ENCODE data around the gene KRTAP5-6.

Gene KRTAP5-6

DNA sequence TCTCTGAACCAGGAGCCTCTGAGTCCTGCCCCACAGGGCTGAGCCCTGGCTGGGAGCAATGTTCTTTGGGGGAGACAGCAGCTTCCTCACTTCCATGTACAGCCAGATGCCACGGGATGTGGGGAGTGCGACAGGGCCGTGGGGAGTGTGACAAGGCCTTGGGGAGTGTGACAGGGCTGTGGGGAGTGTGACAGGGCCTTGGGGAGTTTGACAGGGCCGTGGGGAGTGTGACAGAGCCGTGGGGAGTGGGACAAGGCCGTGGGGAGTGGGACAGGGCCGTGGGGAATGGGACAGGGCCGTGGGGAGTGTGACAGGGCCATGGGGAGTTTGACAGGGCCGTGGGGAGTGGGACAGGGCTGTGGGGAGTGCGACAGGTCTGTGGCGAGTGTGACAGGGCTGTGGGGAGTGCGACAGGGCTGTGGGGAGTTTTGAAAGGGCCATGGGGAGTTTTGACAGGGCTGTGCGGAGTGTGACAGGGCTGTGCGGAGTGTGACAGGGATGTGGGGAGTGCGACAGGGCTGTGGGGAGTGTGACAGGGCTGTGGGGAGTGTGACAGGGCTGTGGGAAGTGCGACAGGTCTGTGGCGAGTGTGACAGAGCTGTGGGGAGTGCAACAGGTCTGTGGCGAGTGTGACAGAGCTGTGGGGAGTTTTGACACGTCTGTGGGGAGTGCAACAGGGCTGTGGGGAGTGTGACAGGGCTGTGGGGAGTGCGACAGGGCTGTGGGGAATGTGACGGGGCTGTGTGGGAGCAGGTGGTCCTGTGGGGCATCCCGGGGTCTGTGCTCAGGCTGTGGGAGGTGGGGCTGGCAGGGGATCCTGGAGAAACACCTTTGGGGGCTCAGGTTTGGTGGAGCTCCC, 6.6 kb upstream of the KRTAP5-6 start:
- TF ChIP-seq POLR2A (IDR thresholded peaks at IDR 0.05; ENCODE audit: low read length) (no peak), GATA1 (IDR thresholded peaks at IDR 0.05; ENCODE audit: low read depth, low read length) (no peak)
- no peak for DNase-seq

DNA sequence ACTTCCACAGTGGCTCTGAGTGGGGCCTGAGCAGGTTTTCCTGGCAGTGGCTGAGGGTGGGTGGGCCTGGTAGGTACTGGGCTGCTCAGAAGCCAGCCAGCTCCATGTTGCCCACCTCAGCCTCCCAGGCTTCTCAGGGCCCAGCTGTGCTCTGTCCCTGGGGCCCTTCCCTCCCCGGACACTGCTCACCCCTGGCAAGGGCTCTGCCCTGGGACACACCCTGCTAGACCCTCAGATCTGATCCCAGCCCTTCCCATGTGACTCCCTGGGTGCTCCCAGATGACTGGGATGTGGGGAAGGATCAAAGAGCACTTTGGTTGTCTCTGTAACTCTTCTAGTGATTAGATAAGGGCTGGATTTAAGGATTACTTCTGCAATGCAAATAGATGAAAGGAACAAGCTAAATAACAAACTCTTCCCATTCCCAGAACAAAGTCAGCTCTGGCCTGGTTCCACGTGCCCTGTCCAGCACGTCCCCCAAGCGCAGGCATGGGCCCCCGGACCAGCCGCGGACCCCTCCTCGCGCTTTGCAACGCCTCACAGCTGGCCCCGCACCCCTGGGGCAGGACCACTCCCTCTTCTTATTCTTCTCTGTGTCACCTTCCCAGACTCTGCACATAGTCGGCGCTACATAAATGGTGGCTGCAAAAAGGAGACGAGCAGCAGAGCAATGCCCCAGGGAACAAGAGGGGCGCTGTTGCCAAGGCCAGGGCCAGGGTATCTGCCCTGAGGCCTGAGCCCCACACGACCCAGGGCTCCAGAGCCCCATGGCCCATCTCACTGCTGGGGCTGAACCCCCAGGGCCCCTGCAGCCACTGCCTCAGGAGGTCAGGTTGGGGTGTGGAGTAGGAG, 5.7 kb upstream of the KRTAP5-6 start:
- TF ChIP-seq POLR2A (IDR thresholded peaks at IDR 0.05; ENCODE audit: low read length) = no peak
- no peak for TF ChIP-seq GATA1 (IDR thresholded peaks at IDR 0.05; ENCODE audit: low read depth, low read length)
- no peak for DNase-seq

DNA sequence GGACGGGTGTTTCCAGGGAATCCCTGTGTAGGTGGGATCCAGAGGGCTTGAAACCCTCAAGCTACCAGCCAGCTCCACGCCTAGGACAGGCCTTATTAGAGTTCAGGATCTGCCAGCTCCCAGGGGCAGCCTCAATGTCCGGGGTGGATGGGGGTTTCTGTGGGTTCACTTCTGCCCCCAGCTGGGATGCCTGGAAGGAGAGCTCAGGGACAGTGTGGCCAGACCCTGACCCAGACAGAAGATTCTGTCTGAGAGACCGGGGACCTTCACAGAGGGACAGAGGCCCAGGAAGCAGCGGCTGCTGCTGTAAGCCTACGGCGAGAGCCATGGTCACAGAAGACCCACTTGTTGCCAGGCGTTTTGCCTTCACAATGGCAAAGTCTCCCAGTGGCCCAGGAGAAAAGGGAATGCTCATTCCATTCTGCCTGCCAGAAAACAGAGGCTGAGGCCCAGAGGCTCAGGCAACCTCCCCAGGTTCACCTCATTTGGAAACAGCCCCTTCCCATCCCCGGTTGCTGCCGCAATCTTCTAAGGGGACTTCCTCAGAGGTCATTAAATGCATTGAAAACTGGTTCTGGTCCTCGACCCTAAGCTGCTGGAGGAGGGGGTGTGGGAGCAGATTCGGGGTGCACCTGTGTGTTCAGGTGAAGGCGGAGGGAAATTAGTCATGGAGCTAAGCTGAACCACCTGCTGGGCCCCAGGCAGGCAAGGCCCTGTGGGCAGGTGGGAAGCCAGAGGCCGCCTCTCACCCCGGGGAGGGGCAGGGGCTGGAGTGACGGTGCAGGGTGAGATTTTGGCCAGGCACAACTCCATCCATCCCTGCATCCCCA, 4.9 kb upstream of the KRTAP5-6 start:
- DNase-seq = no peak
- TF ChIP-seq POLR2A (IDR thresholded peaks at IDR 0.05; ENCODE audit: low read length) (no peak), GATA1 (IDR thresholded peaks at IDR 0.05; ENCODE audit: low read depth, low read length) (no peak)

DNA sequence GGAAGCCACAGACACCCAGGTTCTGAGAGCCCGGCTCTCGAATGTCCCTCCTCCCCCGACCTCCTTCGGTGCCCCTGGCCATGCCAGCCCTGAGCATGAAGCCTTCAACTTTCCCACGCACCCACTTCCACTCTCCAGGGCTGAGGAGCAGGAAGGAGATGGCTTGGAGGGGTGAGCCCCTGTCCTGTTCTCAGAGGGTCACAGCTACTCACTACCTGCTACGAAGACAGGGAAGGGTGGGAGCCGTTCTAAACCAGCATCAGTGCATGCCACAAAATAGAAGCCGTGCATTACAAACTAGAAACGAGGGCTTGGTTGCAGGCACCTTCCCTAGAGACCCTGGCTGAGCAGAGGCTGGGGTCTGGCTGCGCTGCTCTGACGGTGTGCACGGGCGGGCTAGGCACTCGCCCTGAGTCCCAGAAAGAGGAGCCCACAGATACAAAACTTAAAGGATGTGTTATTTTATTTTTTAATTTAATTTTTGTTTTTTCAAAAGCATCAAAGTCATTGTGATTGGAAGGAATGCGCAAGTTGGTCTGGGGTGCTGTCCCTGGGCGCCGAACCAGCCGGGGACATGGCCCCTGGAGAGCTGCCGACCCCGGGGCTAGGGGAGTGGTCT, 4.2 kb upstream of the KRTAP5-6 start:
- no peak for TF ChIP-seq POLR2A (IDR thresholded peaks at IDR 0.05; ENCODE audit: low read length)
- no peak for TF ChIP-seq GATA1 (IDR thresholded peaks at IDR 0.05; ENCODE audit: low read depth, low read length)
- no peak for DNase-seq

DNA sequence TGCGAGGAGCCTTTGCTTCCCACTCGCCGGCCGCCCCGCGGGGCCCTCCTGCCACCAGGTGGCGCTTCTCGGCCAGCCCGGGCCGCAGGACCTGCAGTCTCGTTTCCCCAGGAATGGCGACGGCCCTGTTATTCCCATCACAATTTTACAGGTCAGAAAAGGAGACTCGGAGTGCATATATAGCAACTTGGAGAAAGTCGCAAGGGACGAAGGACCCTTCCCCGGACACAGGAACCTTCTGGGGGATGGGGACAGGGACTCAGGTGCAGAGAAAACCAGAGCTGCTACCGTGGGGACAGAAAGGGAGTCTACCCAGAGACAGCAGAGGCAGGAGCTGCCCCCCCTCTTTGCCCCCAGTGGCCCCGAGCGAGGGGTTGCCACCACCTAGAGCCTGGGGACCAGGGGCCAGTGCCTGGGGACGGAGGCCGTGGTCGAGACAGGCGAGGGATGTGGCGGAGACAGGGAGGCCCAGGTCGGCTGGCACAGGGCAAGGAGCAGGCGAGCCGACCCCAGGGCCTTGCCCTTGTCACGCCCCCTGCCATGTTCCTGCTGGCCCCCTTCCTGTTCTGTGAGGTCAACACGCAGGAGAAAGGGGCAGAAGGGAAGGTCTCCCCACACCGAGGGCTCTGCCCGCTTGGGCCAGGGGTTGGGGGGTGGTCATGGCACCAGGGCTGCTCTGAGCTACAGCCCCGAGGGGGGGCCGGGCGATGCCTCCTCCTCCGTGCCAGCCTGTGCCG, 3.5 kb upstream of the KRTAP5-6 start:
- peak; percentile 56 to 76 for DNase-seq
- TF ChIP-seq POLR2A (IDR thresholded peaks at IDR 0.05; ENCODE audit: low read length) (no peak), GATA1 (IDR thresholded peaks at IDR 0.05; ENCODE audit: low read depth, low read length) (no peak)

DNA sequence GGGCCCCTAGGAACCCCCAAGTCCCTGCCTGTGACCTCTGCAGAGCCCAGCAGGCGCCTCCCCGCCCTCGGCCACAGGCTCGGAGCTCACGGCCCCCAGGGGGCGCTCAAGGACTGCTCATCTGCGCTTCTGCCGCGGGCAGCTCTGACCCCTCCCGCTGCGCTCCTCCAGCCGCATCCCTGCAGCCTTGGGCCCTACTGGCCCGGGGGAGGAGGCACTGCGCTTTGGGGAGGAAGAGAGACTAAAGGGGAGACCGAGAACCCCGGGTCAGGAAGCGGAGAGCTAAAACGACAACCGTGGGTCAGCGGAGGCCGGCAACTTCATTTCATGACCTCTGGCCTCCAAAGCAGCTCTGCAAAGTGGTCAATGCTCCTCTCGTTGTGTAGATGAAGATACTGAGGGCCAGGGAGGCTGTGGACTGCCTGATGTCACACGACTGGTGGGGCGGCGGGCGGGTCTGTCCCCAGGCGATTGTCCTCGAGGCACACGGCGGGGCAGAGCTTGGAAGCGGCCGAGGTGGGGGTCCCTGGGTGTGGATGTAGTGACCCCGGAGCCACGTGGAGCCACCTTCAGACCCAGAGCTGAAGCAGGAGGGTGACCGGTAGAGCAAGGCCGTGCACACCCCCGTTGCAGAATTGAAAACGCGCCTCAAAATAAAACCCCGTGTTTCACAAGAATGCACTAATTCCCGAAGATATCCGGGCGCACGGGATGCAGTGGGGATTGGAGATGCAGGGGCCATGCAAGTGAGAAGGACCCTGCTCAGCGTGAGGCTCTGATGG, 2.7 kb upstream of the KRTAP5-6 start:
- peak; percentile 78 to 89 for DNase-seq
- no peak for TF ChIP-seq GATA1 (IDR thresholded peaks at IDR 0.05; ENCODE audit: low read depth, low read length)
- TF ChIP-seq POLR2A (IDR thresholded peaks at IDR 0.05; ENCODE audit: low read length) = no peak

DNA sequence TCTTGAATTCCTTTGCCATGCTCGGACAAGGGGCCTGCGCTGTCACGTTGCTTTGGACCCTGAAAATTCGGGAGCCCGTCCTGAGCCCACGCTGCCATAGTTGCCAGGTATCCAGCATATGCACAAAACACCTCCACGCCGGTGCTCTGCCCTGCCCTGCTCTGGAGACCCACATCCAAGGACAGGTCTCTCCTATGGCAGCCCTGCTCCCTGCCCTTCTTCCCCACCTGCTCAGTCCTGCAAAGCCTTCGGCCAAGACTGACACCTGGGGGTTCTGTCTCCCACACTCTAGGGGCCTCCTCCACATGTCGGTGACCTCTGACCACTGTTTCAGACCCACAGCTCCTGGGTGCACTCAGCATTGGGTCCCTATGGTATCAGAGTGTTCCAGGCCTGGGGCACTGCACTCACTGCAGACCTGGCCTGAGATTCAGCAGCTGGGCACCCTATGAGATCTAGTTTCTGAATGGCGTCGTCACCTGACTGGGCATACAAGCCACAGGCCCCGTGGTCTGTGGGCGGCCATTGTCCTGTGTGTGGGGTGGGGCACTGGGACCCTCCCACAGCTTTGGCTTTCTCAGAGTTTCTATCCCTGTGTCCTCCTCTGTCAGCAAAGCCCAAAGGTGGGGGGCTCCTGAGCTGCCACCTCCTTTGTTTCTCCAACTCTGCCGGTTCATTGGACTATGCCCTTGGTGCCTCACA, 2.0 kb upstream of the KRTAP5-6 start:
- no peak for DNase-seq
- TF ChIP-seq POLR2A (IDR thresholded peaks at IDR 0.05; ENCODE audit: low read length) = no peak
- no peak for TF ChIP-seq GATA1 (IDR thresholded peaks at IDR 0.05; ENCODE audit: low read depth, low read length)

DNA sequence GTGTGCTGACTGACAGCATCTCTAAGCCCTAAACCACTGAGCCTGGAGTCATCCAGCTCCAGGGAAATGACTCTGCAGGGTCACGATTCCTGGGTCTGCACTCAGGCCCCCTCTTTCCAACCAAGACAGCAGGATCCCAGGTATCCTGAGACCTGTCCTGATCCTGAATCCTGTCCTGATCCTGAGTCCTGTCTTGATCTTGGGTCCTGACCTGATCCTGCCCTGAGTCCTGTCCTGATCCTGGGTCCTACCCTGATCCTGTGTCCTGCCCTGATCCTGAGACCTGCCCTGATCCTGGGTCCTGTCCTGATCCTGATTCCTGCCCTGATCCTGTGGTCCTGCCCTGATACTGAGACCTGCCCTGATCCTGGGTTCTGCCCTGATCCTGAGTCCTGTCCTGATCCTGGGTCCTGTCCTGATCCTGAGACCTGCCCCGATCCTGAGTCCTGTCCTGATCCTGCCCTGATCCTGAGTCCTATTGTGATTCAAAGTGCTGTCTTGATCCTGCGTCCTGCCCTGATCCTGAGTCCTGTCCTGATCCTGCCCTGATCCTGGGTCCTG, 1.4 kb upstream of the KRTAP5-6 start:
- no peak for DNase-seq
- TF ChIP-seq GATA1 (IDR thresholded peaks at IDR 0.05; ENCODE audit: low read depth, low read length) (no peak), POLR2A (IDR thresholded peaks at IDR 0.05; ENCODE audit: low read length) (no peak)

DNA sequence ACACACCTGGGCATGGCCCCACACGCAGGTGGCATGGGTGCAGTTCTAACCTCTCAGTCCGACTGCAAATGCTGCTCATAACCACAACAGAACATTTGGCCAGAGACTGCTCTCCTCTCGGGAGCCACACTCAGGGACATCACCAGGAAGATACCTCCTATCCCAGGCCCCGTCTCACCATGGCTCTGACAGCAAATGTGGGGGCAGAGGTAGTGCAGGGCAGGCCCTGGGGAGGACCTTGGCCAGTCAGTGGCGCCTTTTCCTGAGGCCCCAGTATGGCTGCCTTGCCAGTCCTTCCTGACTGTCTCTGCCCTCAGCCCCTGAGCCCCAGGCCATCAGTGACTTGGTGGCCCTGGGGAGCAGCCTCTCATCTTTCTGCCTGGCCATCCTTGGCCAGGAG, 2.8 kb downstream of the KRTAP5-6 start:
- DNase-seq = no peak

DNA sequence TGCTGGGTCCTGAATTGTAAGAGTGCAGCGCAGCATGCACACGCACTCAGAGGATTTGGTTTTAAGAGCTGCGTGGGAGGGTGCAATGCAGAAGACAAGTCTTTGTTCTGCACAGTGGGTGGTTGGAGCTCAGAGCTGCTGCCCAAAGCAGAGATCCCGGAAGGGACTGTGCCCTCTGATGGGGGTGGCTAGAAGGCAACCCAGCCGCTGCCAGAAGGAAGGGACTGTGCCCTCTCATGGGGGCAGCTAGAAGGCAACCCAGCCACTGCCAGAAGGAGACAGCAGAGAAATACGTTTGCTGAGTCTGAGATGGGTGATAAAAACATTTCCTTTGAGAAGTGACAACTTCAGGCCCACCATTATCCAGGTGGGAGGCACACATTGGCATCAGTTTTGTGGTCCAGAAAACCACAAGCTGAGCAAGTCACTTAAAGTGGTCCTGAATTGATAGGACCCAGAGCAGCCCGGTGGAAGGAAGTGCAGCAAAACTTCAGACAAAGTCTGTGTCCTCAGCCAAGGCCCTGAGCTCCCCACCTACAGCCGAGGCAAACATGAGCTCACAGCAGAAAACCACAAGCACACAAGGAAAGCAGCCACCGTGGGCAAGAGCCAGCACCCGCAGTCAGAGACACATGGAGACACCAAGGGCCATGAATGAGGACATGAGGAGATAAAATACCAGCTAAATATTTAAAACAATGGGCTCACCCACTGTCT, 4.3 kb downstream of the KRTAP5-6 start:
- DNase-seq = no peak
- TF ChIP-seq POLR2A (IDR thresholded peaks at IDR 0.05; ENCODE audit: low read length) (no peak), GATA1 (IDR thresholded peaks at IDR 0.05; ENCODE audit: low read depth, low read length) (no peak)

More for the DNA sequence above, 2.8 kb downstream of the KRTAP5-6 start:
- no peak for TF ChIP-seq POLR2A (IDR thresholded peaks at IDR 0.05; ENCODE audit: low read length)
- no peak for TF ChIP-seq GATA1 (IDR thresholded peaks at IDR 0.05; ENCODE audit: low read depth, low read length)

DNA sequence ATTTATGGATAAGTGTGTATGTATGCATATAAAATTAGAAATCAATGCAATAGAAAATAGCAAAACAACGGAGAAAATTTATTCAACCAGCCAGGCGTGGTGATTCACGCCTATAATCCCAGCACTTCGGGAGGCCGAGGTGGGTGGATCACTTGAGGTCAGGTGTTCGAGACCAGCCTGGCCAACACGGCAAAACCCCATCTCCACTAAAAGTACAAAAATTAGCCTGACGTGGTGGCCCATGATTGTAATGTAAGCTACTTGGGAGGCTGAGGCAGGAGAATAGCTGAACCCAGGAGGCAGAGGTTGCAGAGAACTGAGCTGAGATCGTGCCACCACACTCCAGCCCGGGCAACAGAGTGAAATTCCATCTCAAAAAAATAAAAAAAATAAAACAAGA, 5.5 kb downstream of the KRTAP5-6 start:
- TF ChIP-seq POLR2A (IDR thresholded peaks at IDR 0.05; ENCODE audit: low read length) (no peak), GATA1 (IDR thresholded peaks at IDR 0.05; ENCODE audit: low read depth, low read length) (no peak)

More for the DNA sequence above, 5.5 kb downstream of the KRTAP5-6 start:
- no peak for DNase-seq

Measured in erythroblast (primary cell).